Measurements from ENCODE around the gene ZNF521. TPM values are rescaled to one million over a fixed set of nuclear protein-coding genes. Genes with fewer than 3 reads are reported as not detected.

ZNF521 gene
- total RNA-seq, 1 donor from 2014 or later = 2.0 TPM

DNA sequence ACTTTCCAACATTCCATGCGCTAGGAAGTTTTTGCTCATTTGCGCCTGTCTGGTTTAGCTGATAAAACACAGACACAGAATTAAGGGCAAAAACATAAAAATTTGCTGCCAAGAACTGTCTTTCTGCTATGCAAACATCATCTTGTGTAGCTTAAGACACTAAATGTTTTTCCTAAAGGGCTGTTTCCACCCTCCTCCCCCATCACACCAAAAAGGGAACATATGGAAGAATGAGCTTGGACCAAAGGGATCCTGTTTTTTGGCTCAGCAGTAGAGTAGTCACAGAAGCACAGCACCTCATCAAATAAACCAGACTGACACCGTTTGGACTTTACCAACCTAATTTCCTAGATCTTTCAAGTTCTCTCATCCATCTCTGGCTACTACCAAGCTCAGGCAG is 210.1 kb downstream of the ZNF521 start:
- H3K4me3 ChIP-seq (ENCODE audit: low read depth, low read length) = no peak overlapping the region
- TF ChIP-seq, protein P1, sequence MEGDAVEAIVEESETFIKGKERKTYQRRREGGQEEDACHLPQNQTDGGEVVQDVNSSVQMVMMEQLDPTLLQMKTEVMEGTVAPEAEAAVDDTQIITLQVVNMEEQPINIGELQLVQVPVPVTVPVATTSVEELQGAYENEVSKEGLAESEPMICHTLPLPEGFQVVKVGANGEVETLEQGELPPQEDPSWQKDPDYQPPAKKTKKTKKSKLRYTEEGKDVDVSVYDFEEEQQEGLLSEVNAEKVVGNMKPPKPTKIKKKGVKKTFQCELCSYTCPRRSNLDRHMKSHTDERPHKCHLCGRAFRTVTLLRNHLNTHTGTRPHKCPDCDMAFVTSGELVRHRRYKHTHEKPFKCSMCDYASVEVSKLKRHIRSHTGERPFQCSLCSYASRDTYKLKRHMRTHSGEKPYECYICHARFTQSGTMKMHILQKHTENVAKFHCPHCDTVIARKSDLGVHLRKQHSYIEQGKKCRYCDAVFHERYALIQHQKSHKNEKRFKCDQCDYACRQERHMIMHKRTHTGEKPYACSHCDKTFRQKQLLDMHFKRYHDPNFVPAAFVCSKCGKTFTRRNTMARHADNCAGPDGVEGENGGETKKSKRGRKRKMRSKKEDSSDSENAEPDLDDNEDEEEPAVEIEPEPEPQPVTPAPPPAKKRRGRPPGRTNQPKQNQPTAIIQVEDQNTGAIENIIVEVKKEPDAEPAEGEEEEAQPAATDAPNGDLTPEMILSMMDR (conservative IDR thresholded peaks at IDR 0.05; ENCODE audit: low read depth, low read length) = no peak
- DNase-seq (ENCODE audit: low read depth) = no peak

GRCh38 chr18:25141399-25141798 is 210.6 kb downstream of the ZNF521 start:
- no peak overlapping the region for H3K4me3 ChIP-seq (ENCODE audit: low read depth, low read length)
- TF ChIP-seq, protein P1 (conservative IDR thresholded peaks at IDR 0.05; ENCODE audit: low read depth, low read length) = no peak
- DNase-seq (ENCODE audit: low read depth) = no peak

DNA sequence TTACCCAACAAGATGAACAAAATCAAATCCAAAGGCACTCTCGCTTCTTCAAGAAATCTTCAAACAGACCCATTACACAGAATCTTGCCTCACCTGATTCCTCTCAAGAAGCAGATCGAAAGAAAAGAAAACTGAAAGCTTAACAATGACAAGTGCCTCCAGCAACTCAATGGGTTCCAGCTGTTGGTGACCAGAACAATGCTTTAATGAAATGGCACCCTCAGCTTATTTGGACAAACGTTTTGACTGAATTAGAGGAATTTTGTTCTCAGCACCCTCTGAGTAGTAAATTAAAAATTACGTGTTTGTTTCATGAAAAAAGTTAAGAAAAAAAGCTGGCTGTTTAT is 211.0 kb downstream of the ZNF521 start:
- H3K4me3 ChIP-seq (ENCODE audit: low read depth, low read length) = no peak overlapping the region
- no peak for DNase-seq (ENCODE audit: low read depth)
- TF ChIP-seq, protein P1 (conservative IDR thresholded peaks at IDR 0.05; ENCODE audit: low read depth, low read length) = no peak

GRCh38 chr18:25140124-25140961 is 211.6 kb downstream of the ZNF521 start:
- TF ChIP-seq, protein P1 (conservative IDR thresholded peaks at IDR 0.05; ENCODE audit: low read depth, low read length) = no peak
- no peak overlapping the region for H3K4me3 ChIP-seq (ENCODE audit: low read depth, low read length)
- no peak for DNase-seq (ENCODE audit: low read depth)

DNA sequence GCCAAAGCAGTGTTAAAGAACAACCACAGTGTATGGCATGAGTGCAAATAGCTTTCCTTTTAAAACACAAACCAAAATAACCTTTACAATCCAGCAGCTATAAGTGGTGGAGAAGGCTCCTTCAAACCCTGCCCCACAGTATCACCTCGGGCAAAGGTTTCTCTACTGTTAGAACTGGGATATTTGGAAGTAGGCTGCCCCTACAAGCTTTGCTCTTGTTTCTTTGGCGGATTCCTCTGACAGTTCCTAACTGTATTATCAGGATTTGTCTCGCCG is 214.8 kb downstream of the ZNF521 start:
- no peak for DNase-seq (ENCODE audit: low read depth)
- H3K4me3 ChIP-seq (ENCODE audit: low read depth, low read length) = no peak overlapping the region
- TF ChIP-seq, protein P1 (conservative IDR thresholded peaks at IDR 0.05; ENCODE audit: low read depth, low read length) = no peak

DNA sequence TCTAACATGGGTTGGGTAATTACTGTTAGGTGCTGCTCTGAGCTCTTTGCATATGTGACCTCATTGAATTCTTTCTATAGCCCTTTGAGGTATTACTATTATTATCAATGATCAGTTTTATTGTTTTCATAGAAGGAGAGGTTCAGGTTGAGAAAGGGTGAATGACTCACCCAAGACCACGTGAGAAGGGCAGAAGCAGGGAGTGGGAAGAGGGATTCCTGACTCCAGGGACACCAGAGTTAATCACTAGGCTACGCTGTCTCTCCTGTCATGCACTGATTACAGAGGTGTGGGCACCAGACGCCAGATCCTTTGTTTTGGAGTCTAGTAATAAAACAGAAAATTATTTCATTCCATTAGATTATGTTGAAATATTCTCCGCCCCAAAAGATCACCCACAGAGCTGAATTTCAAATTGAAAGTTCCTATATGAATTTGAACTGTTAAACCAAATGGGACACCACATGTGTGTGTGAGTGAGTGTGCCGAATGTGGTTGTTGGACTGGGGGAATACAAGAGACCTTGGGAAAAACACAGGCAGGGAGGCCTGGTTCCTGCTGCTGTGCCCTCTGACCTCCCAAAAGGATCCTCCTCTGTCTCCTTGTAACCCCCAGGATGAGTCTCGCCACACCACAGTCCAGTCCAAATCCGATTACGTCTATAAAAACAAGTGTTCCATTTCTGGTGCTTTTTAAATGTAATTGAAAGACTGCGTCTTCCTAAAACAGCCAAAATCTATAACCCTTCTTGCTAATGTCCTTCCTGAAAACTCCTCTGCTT is 215.4 kb downstream of the ZNF521 start:
- TF ChIP-seq, protein P1 (conservative IDR thresholded peaks at IDR 0.05; ENCODE audit: low read depth, low read length) = peak; percentile 9
- H3K4me3 ChIP-seq (ENCODE audit: low read depth, low read length) = no peak overlapping the region
- DNase-seq (ENCODE audit: low read depth) = peak; percentile 19

All from epithelial cell of proximal tubule (primary cell).